ENCODE data around the gene RBM19.

DNA sequence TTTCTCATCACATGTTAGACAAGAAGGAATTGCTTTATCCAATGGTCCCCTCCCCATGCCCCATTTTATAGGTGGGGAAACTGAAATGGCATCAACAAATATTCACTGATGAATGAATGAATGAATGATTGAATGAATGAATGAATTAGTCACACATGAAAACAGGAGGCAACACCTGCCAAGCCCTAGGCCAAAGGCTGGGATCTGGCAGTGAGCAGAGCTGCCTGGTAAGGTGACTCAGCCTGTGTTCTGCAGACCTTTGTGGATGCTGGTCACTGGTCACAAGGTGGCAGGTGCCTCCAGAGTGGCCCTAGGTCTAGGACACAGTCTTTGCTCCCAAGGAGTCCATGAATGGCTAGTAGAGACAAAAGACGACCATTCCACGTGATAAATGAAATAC is 188.4 kb downstream of the RBM19 start:
- TF ChIP-seq, protein P1, sequence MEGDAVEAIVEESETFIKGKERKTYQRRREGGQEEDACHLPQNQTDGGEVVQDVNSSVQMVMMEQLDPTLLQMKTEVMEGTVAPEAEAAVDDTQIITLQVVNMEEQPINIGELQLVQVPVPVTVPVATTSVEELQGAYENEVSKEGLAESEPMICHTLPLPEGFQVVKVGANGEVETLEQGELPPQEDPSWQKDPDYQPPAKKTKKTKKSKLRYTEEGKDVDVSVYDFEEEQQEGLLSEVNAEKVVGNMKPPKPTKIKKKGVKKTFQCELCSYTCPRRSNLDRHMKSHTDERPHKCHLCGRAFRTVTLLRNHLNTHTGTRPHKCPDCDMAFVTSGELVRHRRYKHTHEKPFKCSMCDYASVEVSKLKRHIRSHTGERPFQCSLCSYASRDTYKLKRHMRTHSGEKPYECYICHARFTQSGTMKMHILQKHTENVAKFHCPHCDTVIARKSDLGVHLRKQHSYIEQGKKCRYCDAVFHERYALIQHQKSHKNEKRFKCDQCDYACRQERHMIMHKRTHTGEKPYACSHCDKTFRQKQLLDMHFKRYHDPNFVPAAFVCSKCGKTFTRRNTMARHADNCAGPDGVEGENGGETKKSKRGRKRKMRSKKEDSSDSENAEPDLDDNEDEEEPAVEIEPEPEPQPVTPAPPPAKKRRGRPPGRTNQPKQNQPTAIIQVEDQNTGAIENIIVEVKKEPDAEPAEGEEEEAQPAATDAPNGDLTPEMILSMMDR (IDR thresholded peaks at IDR 0.05) = no peak
- no peak for TF ChIP-seq POLR2A (IDR thresholded peaks at IDR 0.05)

Data from lower leg skin (tissue), 3 donors.